Fibroblast of mammary gland (primary cell): ENCODE measurements around the gene SLC39A11.
A peak's percentile ranks its signal among the peaks of the same experiment; 100 is the strongest.

ENCODE experiments used
- DNase-seq: peaks from one replicate; pipeline ENCODE4 v3.0.0-alpha.2; 2010; ENCODE audit warnings: low read depth
- H3K4me3 ChIP-seq: 2 replicates; pipeline ENCODE4 v1.5.1; 2011; ENCODE audit warnings: low read depth, mild to moderate bottlenecking, low read length, moderate library complexity; ENCODE audit not compliant: control insufficient read depth
- TF ChIP-seq, protein P1 (sequence below): conservative IDR thresholded peaks from 2 replicates; pipeline ENCODE4 v1.5.1; 2011; ENCODE audit warnings: low read depth, low read length, inconsistent platforms; ENCODE audit not compliant: control insufficient read depth, insufficient read depth

Gene SLC39A11

DNA sequence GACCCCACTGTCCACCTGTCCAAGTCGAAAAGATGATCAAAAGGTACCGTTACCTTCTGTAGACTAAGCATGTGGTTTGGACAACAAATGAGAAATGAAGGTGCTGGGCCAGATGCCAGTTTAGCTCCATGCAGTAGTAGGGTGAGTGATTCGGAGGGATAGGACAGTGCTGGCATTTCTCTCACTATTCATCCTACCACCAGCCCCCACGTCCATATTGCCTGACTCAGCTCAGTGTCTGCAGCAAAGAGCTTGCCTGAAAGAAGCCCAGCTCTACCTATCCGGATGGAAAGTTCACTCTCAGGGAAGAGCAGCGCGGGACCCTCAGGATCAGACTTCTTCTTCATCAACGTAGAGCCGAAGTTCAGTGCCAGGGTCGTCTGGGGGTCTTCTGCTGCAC lies 145.0 kb downstream of the SLC39A11 start:
- TF ChIP-seq, protein P1, sequence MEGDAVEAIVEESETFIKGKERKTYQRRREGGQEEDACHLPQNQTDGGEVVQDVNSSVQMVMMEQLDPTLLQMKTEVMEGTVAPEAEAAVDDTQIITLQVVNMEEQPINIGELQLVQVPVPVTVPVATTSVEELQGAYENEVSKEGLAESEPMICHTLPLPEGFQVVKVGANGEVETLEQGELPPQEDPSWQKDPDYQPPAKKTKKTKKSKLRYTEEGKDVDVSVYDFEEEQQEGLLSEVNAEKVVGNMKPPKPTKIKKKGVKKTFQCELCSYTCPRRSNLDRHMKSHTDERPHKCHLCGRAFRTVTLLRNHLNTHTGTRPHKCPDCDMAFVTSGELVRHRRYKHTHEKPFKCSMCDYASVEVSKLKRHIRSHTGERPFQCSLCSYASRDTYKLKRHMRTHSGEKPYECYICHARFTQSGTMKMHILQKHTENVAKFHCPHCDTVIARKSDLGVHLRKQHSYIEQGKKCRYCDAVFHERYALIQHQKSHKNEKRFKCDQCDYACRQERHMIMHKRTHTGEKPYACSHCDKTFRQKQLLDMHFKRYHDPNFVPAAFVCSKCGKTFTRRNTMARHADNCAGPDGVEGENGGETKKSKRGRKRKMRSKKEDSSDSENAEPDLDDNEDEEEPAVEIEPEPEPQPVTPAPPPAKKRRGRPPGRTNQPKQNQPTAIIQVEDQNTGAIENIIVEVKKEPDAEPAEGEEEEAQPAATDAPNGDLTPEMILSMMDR: no peak
- no peak for DNase-seq

DNA sequence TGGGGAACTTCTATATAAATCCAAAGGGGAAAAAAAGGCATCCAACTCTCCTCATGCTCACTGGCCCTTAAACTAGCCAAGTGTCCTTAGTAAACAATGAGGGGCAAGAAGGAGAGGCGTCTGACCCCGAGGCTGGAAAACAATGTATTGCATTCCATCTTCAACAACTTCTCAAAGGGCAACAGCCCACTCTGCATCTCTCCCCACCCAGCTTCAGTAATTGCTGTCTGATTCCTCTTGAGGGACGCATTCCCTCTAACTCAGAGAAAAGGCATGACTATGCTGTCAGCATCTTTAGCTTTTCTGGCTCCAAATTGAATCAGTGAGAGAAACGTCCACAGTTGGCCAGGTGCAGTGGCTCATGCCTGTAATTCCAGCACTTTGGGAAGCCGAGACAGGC lies 145.8 kb downstream of the SLC39A11 start:
- TF ChIP-seq, protein P1: no peak
- no peak for DNase-seq
- no peak overlapping the region for H3K4me3 ChIP-seq

More for the DNA sequence above, 145.0 kb downstream of the SLC39A11 start:
- H3K4me3 ChIP-seq: no peak overlapping the region

GRCh38 chr17:72946156-72946555 lies 146.3 kb downstream of the SLC39A11 start:
- DNase-seq: no peak
- TF ChIP-seq, protein P1: no peak
- H3K4me3 ChIP-seq: no peak overlapping the region

DNA sequence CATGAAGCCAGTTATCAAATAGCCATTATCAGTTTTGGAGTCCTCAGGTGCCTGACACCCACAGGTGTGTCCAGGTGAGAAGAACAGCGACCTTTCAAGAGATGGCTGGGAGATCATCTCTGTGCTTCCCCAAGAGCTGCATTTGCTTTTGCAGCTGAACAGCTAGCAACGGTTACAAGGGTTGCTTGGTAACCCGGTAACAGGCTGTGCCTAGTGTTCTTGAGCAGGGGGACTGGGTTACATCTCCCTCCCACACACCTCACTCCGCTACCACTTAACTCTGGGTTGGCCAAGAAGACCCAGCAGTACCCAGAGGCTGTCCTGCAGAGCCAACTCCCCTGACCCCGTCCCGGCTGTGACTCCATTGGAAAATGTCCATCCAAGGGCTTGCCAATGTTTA lies 147.0 kb downstream of the SLC39A11 start:
- TF ChIP-seq, protein P1: no peak
- H3K4me3 ChIP-seq: no peak overlapping the region
- DNase-seq: no peak

- TF ChIP-seq, protein P1: no peak
- H3K4me3 ChIP-seq: no peak overlapping the region
- DNase-seq: peak; percentile 15
Observed at GRCh38 chr17:72943826-72944689, 148.4 kb downstream of the SLC39A11 start.

DNA sequence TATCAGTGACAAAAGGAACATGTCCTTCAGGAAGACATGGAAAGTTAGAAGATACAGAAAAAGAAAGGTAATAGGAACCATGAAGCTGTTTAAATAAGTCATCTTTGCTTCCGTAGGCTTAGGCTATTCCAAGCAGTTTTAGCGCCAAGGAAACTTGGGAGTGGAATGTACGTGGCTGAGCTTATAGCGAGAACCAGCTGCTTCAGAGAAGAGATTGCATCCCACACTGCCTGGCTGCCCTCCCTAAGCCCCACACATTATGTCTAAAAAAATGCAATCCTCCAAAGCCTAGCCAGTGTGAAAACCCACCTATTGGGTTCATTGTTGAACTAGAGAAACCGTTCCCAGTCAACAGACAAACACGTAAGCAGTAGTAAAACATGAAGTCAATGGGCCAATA lies 149.9 kb downstream of the SLC39A11 start:
- TF ChIP-seq, protein P1: no peak
- no peak for DNase-seq

GRCh38 chr17:72940496-72940895 lies 152.0 kb downstream of the SLC39A11 start:
- no peak overlapping the region for H3K4me3 ChIP-seq
- TF ChIP-seq, protein P1: no peak
- no peak for DNase-seq

More for the DNA sequence above, 149.9 kb downstream of the SLC39A11 start:
- no peak overlapping the region for H3K4me3 ChIP-seq
